Hepatocyte (in vitro differentiated cells): ENCODE measurements around the gene HMGN2.

Source experiments
- CTCF ChIP-seq: fragments of 200-600 bp; sonication (generic); IDR thresholded peaks from 2 replicates; pipeline ENCODE4 v1.5.1; 2016; ENCODE audit warnings: antibody characterized with exemption, mild to moderate bottlenecking; ENCODE audit not compliant: poor library complexity
- EZH2 ChIP-seq: fragments of 200-600 bp; sonication (generic); IDR thresholded peaks from 2 replicates; pipeline ENCODE4 v1.6.1; 2016; ENCODE audit warnings: antibody characterized with exemption, mild to moderate bottlenecking, borderline replicate concordance
- EZH2phosphoT487 ChIP-seq: fragments of 200-600 bp; sonication (generic); IDR thresholded peaks from one replicate; pipeline ENCODE4 v1.6.1; 2018; ENCODE audit warnings: antibody characterized with exemption, mild to moderate bottlenecking, low read depth, moderate library complexity; ENCODE audit not compliant: unreplicated experiment, severe bottlenecking

GRCh38 chr1:26482921-26483320, 10.7 kb downstream of the HMGN2 start:
- TF ChIP-seq EZH2, result no peak
- no peak for TF ChIP-seq CTCF
- no peak for TF ChIP-seq EZH2phosphoT487
